Measurements from ENCODE around the gene MGLL. TPM values are rescaled to one million over a fixed set of nuclear protein-coding genes. Genes with fewer than 3 reads are reported as not detected.

The MGLL gene
- total RNA-seq, 1 donor from 2014 or later = 0.97 TPM

DNA sequence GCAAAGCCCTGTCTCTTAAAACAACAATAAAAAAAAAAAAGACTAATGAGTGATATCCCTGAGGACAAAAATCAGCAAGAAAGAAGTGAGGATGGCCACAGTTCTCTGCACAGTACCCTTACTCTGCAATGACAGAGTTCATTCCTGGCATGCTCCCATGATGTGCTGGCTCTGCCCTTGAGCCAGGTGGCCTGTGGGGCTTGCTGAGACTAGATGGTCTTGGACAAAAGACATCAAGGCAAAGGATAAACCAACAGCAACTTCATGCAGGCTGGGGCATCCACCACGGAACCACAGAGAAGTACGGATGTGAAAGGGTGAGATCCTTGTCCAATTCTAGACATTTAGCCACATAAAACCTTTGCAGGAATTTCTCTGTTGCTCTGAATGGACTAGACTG is 12.7 kb downstream of the MGLL start:
- TF ChIP-seq, protein P1, sequence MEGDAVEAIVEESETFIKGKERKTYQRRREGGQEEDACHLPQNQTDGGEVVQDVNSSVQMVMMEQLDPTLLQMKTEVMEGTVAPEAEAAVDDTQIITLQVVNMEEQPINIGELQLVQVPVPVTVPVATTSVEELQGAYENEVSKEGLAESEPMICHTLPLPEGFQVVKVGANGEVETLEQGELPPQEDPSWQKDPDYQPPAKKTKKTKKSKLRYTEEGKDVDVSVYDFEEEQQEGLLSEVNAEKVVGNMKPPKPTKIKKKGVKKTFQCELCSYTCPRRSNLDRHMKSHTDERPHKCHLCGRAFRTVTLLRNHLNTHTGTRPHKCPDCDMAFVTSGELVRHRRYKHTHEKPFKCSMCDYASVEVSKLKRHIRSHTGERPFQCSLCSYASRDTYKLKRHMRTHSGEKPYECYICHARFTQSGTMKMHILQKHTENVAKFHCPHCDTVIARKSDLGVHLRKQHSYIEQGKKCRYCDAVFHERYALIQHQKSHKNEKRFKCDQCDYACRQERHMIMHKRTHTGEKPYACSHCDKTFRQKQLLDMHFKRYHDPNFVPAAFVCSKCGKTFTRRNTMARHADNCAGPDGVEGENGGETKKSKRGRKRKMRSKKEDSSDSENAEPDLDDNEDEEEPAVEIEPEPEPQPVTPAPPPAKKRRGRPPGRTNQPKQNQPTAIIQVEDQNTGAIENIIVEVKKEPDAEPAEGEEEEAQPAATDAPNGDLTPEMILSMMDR (IDR thresholded peaks at IDR 0.05; ENCODE audit: unreplicated experiment) = no peak
- no peak overlapping the region for H3K27ac Mint-ChIP-seq (ENCODE audit: unreplicated experiment)

DNA sequence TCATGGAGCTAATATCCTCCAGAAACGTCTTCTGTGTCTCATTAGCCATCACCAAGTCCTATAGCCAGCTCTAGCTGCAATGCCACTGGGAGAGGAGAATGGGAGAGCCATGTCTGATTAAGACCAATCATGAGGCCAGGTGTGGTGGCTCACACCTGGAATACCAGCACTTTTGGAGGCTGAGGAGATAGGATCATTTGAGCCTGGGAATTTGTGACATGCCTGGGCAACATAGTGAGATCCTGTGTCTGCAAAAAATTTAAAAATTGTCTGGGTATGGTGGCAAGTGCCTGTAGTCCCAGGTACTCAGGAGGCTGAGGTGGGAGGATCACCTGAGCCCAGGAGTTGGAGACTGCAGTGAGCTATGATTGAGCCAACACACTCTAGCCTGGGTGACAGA is 13.1 kb downstream of the MGLL start:
- DNase-seq (ENCODE audit: low spot score) = no peak
- peaks cover 3% of the 10 kb centered on the region for H3K27me3 Mint-ChIP-seq (ENCODE audit: unreplicated experiment)
- H3K4me1 Mint-ChIP-seq (ENCODE audit: unreplicated experiment) = peaks cover 4% of the 10 kb centered on the region
- no peaks in the 10 kb centered on the region for H3K9me3 Mint-ChIP-seq (ENCODE audit: unreplicated experiment)
- H3K36me3 Mint-ChIP-seq (ENCODE audit: low read depth, unreplicated experiment) = no peaks in the 10 kb centered on the region
- TF ChIP-seq, protein P1 (IDR thresholded peaks at IDR 0.05; ENCODE audit: unreplicated experiment) = no peak
- no peak overlapping the region for H3K27ac Mint-ChIP-seq (ENCODE audit: unreplicated experiment)
- no peak overlapping the region for H3K4me3 Mint-ChIP-seq (ENCODE audit: unreplicated experiment)

More for the DNA sequence above, 12.7 kb downstream of the MGLL start:
- DNase-seq (ENCODE audit: low spot score) = no peak
- Mint-ChIP-seq H3K36me3 (ENCODE audit: low read depth, unreplicated experiment) (no peaks in the 10 kb centered on the region), H3K27me3 (ENCODE audit: unreplicated experiment) (peaks cover 3% of the 10 kb centered on the region), H3K9me3 (ENCODE audit: unreplicated experiment) (no peaks in the 10 kb centered on the region), H3K4me1 (ENCODE audit: unreplicated experiment) (peaks cover 5% of the 10 kb centered on the region), H3K4me3 (ENCODE audit: unreplicated experiment) (no peak overlapping the region)

DNA sequence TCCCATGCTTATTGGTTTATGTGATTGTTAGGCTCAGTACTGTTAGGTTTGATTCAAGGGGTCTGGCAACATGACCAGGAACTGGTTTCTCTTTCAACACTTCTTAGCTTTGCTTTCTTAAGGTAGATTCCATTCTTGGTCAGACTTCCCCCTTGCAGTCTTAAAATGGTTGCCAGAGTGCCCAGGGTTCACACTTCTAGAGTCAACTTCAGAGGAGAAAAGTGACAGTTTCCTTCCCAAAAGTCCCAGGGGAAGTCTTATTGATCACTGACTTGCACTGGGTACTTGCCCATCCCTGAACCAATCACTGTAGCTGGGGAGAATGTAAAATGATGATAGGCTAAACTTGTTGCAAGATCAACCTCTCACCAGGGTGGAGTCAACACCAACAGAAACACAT is 14.1 kb downstream of the MGLL start:
- H3K27me3 Mint-ChIP-seq (ENCODE audit: unreplicated experiment) = peaks cover 3% of the 10 kb centered on the region
- no peak overlapping the region for H3K4me3 Mint-ChIP-seq (ENCODE audit: unreplicated experiment)
- no peak for DNase-seq (ENCODE audit: low spot score)
- no peaks in the 10 kb centered on the region for H3K36me3 Mint-ChIP-seq (ENCODE audit: low read depth, unreplicated experiment)
- H3K9me3 Mint-ChIP-seq (ENCODE audit: unreplicated experiment) = no peaks in the 10 kb centered on the region
- no peak overlapping the region for H3K27ac Mint-ChIP-seq (ENCODE audit: unreplicated experiment)
- TF ChIP-seq, protein P1 (IDR thresholded peaks at IDR 0.05; ENCODE audit: unreplicated experiment) = no peak
- H3K4me1 Mint-ChIP-seq (ENCODE audit: unreplicated experiment) = no peaks in the 10 kb centered on the region

DNA sequence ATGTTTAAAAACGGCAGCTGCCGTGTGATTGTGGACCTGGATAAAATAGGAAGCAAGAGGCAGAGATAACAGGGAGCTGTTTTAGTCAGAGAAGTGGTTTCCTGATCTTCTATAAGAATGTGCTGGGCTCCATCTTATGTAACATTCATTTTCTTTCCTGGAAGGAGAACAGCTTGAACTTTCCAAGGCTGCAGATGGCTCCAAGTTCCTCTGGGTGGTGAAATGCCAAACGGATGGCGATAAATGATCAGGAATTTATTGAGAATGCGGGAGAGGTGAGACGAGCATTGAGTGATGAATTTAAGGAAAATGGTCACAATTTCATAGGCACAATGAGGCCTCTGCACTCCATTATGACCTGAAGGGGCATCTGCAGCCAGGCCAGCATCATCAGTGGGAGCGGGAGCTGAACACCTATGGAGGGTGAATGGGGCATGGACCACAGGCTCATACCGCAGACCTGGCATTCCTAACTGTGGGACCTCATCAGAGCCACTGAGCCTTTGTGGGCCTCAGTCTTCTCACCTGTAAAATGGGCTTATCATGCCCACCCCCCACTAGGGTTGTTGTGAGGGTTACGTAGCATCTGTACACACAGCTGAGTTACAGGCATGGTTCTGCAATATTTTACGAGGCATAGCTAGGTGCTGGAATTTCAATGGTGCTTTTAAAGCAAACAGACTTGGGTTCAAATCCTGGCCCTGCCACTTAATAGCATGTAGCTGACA is 17.1 kb downstream of the MGLL start:
- TF ChIP-seq, protein P1 (IDR thresholded peaks at IDR 0.05; ENCODE audit: unreplicated experiment) = no peak
- Mint-ChIP-seq H3K27ac (ENCODE audit: unreplicated experiment) (no peak overlapping the region), H3K4me1 (ENCODE audit: unreplicated experiment) (peaks cover 3% of the 10 kb centered on the region), H3K36me3 (ENCODE audit: low read depth, unreplicated experiment) (no peaks in the 10 kb centered on the region), H3K27me3 (ENCODE audit: unreplicated experiment) (peaks cover 5% of the 10 kb centered on the region), H3K9me3 (ENCODE audit: unreplicated experiment) (no peaks in the 10 kb centered on the region), H3K4me3 (ENCODE audit: unreplicated experiment) (no peak overlapping the region)
- no peak for DNase-seq (ENCODE audit: low spot score)

DNA sequence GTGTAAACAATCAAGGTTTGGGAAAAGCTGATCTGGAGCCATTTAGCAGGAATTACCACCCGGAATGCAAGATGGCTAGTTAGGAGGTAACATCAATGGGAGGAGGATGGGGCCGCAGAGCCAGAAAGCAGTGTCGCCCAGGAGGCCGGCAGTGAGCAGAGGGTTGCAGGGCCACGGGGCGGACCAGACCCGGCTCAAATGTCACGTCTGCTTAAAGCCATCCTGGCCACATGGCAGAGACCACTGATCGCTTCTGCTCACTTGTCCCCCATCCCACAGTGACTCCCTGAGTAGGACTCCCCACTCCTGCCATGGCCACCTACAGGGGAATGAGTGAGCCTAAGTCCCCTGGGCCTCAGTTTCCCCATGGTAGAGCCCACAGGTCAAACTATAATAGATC is 18.2 kb downstream of the MGLL start:
- DNase-seq (ENCODE audit: low spot score) = no peak
- H3K27me3 Mint-ChIP-seq (ENCODE audit: unreplicated experiment) = peaks cover 5% of the 10 kb centered on the region
- H3K9me3 Mint-ChIP-seq (ENCODE audit: unreplicated experiment) = no peaks in the 10 kb centered on the region
- H3K27ac Mint-ChIP-seq (ENCODE audit: unreplicated experiment) = no peak overlapping the region
- TF ChIP-seq, protein P1 (IDR thresholded peaks at IDR 0.05; ENCODE audit: unreplicated experiment) = no peak
- H3K36me3 Mint-ChIP-seq (ENCODE audit: low read depth, unreplicated experiment) = no peaks in the 10 kb centered on the region
- H3K4me3 Mint-ChIP-seq (ENCODE audit: unreplicated experiment) = no peak overlapping the region
- peaks cover 8% of the 10 kb centered on the region for H3K4me1 Mint-ChIP-seq (ENCODE audit: unreplicated experiment)
